Measurements from ENCODE around the gene CTCF.

The CTCF gene

DNA sequence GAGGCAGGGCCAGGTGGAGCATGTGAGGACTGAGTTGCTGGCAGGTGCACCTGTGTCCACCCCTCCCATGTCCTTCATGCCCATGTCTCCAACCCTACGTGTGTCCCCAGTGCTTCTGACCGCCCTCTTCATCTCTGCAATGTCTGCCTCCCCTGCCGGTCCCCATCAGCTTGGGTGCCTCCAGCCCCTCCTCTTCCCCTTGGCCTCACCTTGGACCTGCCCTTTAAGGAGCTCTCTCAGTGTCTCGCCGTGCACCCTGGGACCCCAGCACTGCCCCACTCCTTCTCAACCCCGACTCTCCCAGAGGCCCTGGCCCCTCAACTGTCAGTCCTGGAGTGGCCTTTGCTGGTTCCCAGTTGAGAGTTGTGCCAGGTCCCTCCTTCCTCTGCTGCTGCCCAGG lies 18.7 kb upstream of the CTCF start:
- H3K4me1 ChIP-seq (ENCODE audit: insufficient read depth, low read length), result no peaks in the 10 kb centered on the region
- peaks cover 6% of the 10 kb centered on the region for H3K36me3 ChIP-seq (ENCODE audit: insufficient read depth, low read length)

DNA sequence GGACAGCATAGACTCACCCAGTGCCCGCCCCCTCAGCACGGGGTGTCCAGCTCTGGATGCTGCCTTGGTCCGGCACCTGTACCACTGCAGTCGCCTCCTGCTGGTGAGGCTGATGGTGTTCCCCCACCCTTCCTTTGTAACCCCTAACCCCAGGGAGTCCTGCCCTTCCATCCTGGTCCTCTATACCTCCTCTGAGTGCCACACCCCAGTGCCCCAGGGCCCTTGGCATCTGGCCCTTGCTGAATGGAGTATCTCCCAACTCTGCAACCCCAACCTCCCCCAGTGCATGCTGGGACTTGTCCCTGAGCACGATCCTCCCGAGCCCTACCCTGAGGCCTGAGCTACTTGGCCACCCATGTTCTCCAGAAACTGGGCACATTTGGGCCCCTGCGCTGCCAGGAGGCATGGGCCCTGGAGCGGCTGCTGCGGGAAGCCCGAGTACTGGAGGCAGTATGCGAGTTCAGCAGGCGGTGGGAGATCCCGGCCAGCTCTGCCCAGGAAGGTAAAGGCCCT lies 17.9 kb upstream of the CTCF start:
- no peaks in the 10 kb centered on the region for H3K9me3 ChIP-seq (ENCODE audit: insufficient read depth, low read depth, low read length)
- H3K9ac ChIP-seq (ENCODE audit: low read depth, low read length), result no peak overlapping the region
- WGBS, result 94% methylated on average over 13 of the region's 13 CpGs
- H3K4me1 ChIP-seq (ENCODE audit: insufficient read depth, low read length), result no peaks in the 10 kb centered on the region
- H3K27me3 ChIP-seq (ENCODE audit: insufficient read depth, low read length), result peaks cover 14% of the 10 kb centered on the region
- H3K27ac ChIP-seq (ENCODE audit: low read depth, low read length), result no peak overlapping the region
- H3K4me3 ChIP-seq (ENCODE audit: low read length), result no peak overlapping the region
- peaks cover 6% of the 10 kb centered on the region for H3K36me3 ChIP-seq (ENCODE audit: insufficient read depth, low read length)

More for the DNA sequence above, 18.7 kb upstream of the CTCF start:
- 94% methylated on average over 6 of the region's 6 CpGs for WGBS
- peaks cover 22% of the 10 kb centered on the region for H3K27me3 ChIP-seq (ENCODE audit: insufficient read depth, low read length)
- no peak overlapping the region for H3K4me3 ChIP-seq (ENCODE audit: low read length)
- no peak overlapping the region for H3K9ac ChIP-seq (ENCODE audit: low read depth, low read length)
- H3K9me3 ChIP-seq (ENCODE audit: insufficient read depth, low read depth, low read length), result no peaks in the 10 kb centered on the region
- no peak overlapping the region for H3K27ac ChIP-seq (ENCODE audit: low read depth, low read length)

DNA sequence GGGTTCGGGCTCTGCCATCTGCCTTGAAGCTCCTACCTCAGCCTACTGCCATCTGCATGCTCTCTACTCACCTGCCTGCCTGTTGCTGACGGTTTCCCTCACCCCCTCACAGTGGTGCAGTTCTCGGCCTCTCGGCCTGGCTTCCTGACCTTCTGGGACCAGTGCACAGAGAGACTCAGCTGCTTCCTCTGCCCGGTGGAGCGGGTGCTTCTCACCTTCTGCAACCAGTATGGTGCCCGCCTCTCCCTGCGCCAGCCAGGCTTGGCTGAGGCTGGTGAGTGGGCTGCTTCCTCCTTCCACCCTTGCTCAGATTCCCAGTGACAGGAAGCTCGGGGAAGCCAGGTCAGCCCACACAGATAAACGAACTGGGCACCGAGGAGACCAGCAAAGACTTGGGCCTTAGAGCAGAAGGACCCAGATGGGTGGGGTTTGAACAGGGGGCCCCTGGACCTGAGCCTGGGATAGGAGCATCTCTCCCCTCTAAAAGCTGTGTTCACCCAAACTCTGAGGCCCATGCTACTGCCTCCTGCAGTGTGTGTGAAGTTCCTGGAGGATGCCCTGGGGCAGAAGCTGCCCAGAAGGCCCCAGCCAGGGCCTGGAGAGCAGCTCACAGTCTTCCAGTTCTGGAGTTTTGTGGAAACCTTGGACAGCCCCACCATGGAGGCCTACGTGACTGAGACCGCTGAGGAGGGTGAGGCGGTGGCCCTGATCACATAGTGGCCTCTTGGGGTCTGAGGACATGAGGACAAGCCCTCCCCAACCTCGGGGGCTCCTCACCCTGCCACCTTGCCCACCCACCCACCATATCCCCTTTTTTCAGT lies 17.3 kb upstream of the CTCF start:
- Histone ChIP-seq H3K4me3 (ENCODE audit: low read length) (no peak overlapping the region), H3K9me3 (ENCODE audit: insufficient read depth, low read depth, low read length) (no peaks in the 10 kb centered on the region), H3K4me1 (ENCODE audit: insufficient read depth, low read length) (no peaks in the 10 kb centered on the region), H3K27ac (ENCODE audit: low read depth, low read length) (no peak overlapping the region), H3K36me3 (ENCODE audit: insufficient read depth, low read length) (peaks cover 6% of the 10 kb centered on the region), H3K27me3 (ENCODE audit: insufficient read depth, low read length) (peaks cover 7% of the 10 kb centered on the region; the same call in 1 of the 2 replicates), H3K9ac (ENCODE audit: low read depth, low read length) (no peak overlapping the region)
- WGBS, result 95% methylated on average over 15 of the region's 15 CpGs

DNA sequence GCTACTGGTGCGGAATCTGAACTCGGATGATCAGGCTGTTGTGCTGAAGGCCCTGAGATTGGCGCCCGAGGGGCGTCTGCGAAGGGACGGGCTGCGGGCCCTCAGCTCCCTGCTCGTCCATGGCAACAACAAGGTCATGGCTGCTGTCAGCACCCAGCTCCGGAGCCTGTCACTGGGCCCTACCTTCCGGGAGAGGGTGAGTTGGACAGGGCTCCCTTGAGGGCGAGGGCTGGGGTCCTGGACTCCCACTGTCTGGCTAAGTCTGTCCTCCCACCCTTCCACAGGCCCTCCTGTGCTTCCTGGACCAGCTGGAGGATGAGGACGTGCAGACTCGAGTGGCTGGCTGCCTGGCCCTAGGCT lies 16.7 kb upstream of the CTCF start:
- Histone ChIP-seq H3K9me3 (ENCODE audit: insufficient read depth, low read depth, low read length) (no peaks in the 10 kb centered on the region), H3K4me1 (ENCODE audit: insufficient read depth, low read length) (no peaks in the 10 kb centered on the region), H3K27me3 (ENCODE audit: insufficient read depth, low read length) (0 out of 2 replicates have a peak, but pooled peaks cover 2% of the 10 kb centered on the region), H3K27ac (ENCODE audit: low read depth, low read length) (no peak overlapping the region), H3K36me3 (ENCODE audit: insufficient read depth, low read length) (peaks cover 2% of the 10 kb centered on the region), H3K9ac (ENCODE audit: low read depth, low read length) (no peak overlapping the region), H3K4me3 (ENCODE audit: low read length) (no peak overlapping the region)
- WGBS, result 94% methylated on average over 14 of the region's 14 CpGs

- Histone ChIP-seq H3K9ac (ENCODE audit: low read depth, low read length) (no peak overlapping the region), H3K4me3 (ENCODE audit: low read length) (no peak overlapping the region), H3K9me3 (ENCODE audit: insufficient read depth, low read depth, low read length) (no peaks in the 10 kb centered on the region), H3K36me3 (ENCODE audit: insufficient read depth, low read length) (no peaks in the 10 kb centered on the region), H3K4me1 (ENCODE audit: insufficient read depth, low read length) (no peaks in the 10 kb centered on the region), H3K27ac (ENCODE audit: low read depth, low read length) (no peak overlapping the region), H3K27me3 (ENCODE audit: insufficient read depth, low read length) (no peaks in the 10 kb centered on the region)
- WGBS, result 88% methylated on average over 6 of the region's 7 CpGs
Observed at GRCh38 chr16:67546091-67546501, 16.2 kb upstream of the CTCF start.

- no peak overlapping the region for H3K9ac ChIP-seq (ENCODE audit: low read depth, low read length)
- H3K9me3 ChIP-seq (ENCODE audit: insufficient read depth, low read depth, low read length), result no peaks in the 10 kb centered on the region
- H3K4me3 ChIP-seq (ENCODE audit: low read length), result no peak overlapping the region
- no peaks in the 10 kb centered on the region for H3K36me3 ChIP-seq (ENCODE audit: insufficient read depth, low read length)
- H3K4me1 ChIP-seq (ENCODE audit: insufficient read depth, low read length), result no peaks in the 10 kb centered on the region
- 38% methylated on average over 7 of the region's 7 CpGs for WGBS
- H3K27me3 ChIP-seq (ENCODE audit: insufficient read depth, low read length), result no peaks in the 10 kb centered on the region
- H3K27ac ChIP-seq (ENCODE audit: low read depth, low read length), result no peak overlapping the region; the same call in 1 of the 2 replicates
Observed at GRCh38 chr16:67546761-67547422, 15.4 kb upstream of the CTCF start.

DNA sequence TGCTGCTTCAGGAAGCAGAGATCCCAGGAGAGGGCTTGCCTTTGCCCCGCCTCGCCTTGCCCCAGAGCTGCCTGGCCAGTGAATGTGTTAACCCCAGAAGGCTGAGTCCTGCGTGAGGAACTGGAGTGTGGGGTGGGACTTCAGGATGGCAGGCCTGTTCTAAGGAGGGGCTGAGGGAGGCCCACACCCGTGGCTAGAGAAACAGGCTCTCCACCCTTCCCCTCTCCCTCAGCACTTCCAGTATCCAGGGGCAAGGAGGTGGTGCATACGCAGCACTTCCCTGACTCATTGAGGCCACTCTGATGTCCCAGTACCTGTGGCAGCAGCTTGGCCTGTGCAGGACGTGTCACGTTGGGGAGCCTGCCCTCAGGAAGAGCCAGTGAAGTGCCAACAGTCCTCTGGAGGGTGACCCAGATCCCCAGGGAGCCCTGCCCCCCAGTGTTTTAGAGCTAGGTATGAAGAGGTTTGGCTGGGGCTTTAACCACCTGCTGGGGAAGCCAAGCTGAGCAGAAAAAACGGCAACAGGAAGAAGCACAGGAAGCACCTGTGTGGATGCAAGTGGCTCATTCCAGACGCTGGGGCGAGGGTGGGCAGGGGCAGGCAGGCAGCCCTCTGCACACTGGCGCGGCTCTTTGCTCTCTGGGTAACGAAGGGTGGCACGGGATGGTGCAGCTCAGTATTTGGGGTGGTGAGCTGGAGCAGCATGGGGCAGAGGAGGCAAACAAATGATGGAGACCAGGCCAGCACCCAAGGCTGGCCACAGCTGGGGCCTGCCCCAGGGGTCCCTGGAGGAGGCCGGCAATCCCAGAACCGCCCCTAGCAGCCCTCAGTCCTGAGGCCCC lies 14.7 kb upstream of the CTCF start:
- 86% methylated on average over 16 of the region's 16 CpGs for WGBS
- H3K9me3 ChIP-seq (ENCODE audit: insufficient read depth, low read depth, low read length), result no peaks in the 10 kb centered on the region
- no peaks in the 10 kb centered on the region for H3K36me3 ChIP-seq (ENCODE audit: insufficient read depth, low read length)
- H3K4me3 ChIP-seq (ENCODE audit: low read length), result no peak overlapping the region
- H3K27ac ChIP-seq (ENCODE audit: low read depth, low read length), result no peak overlapping the region
- no peak overlapping the region for H3K9ac ChIP-seq (ENCODE audit: low read depth, low read length)
- no peaks in the 10 kb centered on the region for H3K27me3 ChIP-seq (ENCODE audit: insufficient read depth, low read length)
- H3K4me1 ChIP-seq (ENCODE audit: insufficient read depth, low read length), result no peaks in the 10 kb centered on the region

- 91% methylated on average over 4 of the region's 4 CpGs for WGBS
- Histone ChIP-seq H3K27ac (ENCODE audit: low read depth, low read length) (no peak overlapping the region), H3K4me1 (ENCODE audit: insufficient read depth, low read length) (no peaks in the 10 kb centered on the region), H3K9ac (ENCODE audit: low read depth, low read length) (no peak overlapping the region), H3K36me3 (ENCODE audit: insufficient read depth, low read length) (no peaks in the 10 kb centered on the region), H3K27me3 (ENCODE audit: insufficient read depth, low read length) (no peaks in the 10 kb centered on the region), H3K9me3 (ENCODE audit: insufficient read depth, low read depth, low read length) (no peaks in the 10 kb centered on the region), H3K4me3 (ENCODE audit: low read length) (no peak overlapping the region)
Observed at GRCh38 chr16:67548265-67549126, 13.8 kb upstream of the CTCF start.

DNA sequence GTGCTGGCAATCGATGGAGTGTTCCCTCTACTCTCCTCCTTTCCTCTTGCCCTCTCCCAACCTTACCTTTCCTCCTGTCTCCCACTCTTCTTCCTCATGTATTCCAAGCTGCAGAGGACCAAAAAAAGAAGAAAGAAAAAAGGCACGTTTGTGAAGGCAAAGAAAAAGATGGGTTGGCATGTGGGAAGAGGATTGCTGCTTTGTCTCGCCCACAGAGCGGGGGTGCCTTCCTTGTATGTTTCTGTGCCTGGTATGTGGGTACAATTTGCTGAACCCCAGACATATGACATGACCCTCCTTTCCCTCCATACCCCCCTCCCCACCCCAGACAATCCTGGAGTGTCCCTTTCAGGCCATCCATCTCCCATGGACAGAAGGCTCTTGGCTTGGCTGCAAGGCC lies 13.1 kb upstream of the CTCF start:
- Histone ChIP-seq H3K9ac (ENCODE audit: low read depth, low read length) (no peak overlapping the region), H3K4me3 (ENCODE audit: low read length) (no peak overlapping the region), H3K4me1 (ENCODE audit: insufficient read depth, low read length) (no peaks in the 10 kb centered on the region), H3K9me3 (ENCODE audit: insufficient read depth, low read depth, low read length) (no peaks in the 10 kb centered on the region), H3K27me3 (ENCODE audit: insufficient read depth, low read length) (no peaks in the 10 kb centered on the region), H3K27ac (ENCODE audit: low read depth, low read length) (no peak overlapping the region), H3K36me3 (ENCODE audit: insufficient read depth, low read length) (no peaks in the 10 kb centered on the region; the same call in 1 of the 2 replicates)
- WGBS, result 84% methylated on average over 4 of the region's 4 CpGs

GRCh38 chr16:67549936-67550335 lies 12.4 kb upstream of the CTCF start:
- Histone ChIP-seq H3K27me3 (ENCODE audit: insufficient read depth, low read length) (no peaks in the 10 kb centered on the region), H3K36me3 (ENCODE audit: insufficient read depth, low read length) (no peaks in the 10 kb centered on the region; the same call in 1 of the 2 replicates), H3K27ac (ENCODE audit: low read depth, low read length) (no peak overlapping the region), H3K9ac (ENCODE audit: low read depth, low read length) (no peak overlapping the region; the same call in 1 of the 2 replicates), H3K4me1 (ENCODE audit: insufficient read depth, low read length) (no peaks in the 10 kb centered on the region), H3K9me3 (ENCODE audit: insufficient read depth, low read depth, low read length) (no peaks in the 10 kb centered on the region), H3K4me3 (ENCODE audit: low read length) (no peak overlapping the region)
- WGBS, result 82% methylated on average over 1 of the region's 1 CpG

Measured in HUES64 (cell line).